ENCODE measurements around the gene TBCD.

TBCD gene

GRCh38 chr17:82751571-82752370 lies at the start of gene TBCD:
TBCD (plus strand) TSS chr17:82752065; CDS start chr17:82752194, 129 bp downstream.
- Histone ChIP-seq H3K36me3 (ENCODE audit: insufficient read depth, low read length) (peaks cover 10% of the 10 kb centered on the region), H2AFZ (ENCODE audit: low read depth, low read length) (peak within 1 kb of the TSS; percentile 88), H3K4me1 (ENCODE audit: insufficient read depth, low read length) (peaks cover 13% of the 10 kb centered on the region), H3K27me3 (ENCODE audit: insufficient read depth, low read length) (no peaks in the 10 kb centered on the region), H3K4me3 (ENCODE audit: low read length) (peak within 1 kb of the TSS; percentile 58), H3K9me3 (ENCODE audit: low read length) (peaks cover 10% of the 10 kb centered on the region)

- H3K9me3 ChIP-seq (ENCODE audit: low read length) = no peaks in the 10 kb centered on the region
- peaks cover 6% of the 10 kb centered on the region for H3K4me1 ChIP-seq (ENCODE audit: insufficient read depth, low read length)
- H3K36me3 ChIP-seq (ENCODE audit: insufficient read depth, low read length) = no peaks in the 10 kb centered on the region
- no peak overlapping the region for H3K4me3 ChIP-seq (ENCODE audit: low read length)
- no peaks in the 10 kb centered on the region for H3K27me3 ChIP-seq (ENCODE audit: insufficient read depth, low read length)
- no peak overlapping the region for H2AFZ ChIP-seq (ENCODE audit: low read depth, low read length)
Measured at GRCh38 chr17:82702231-82702927, 49.5 kb upstream of the TBCD start.

GRCh38 chr17:82703036-82703745 lies 48.7 kb upstream of the TBCD start:
- Histone ChIP-seq H2AFZ (ENCODE audit: low read depth, low read length) (no peak overlapping the region), H3K4me1 (ENCODE audit: insufficient read depth, low read length) (peaks cover 6% of the 10 kb centered on the region), H3K36me3 (ENCODE audit: insufficient read depth, low read length) (no peaks in the 10 kb centered on the region), H3K4me3 (ENCODE audit: low read length) (no peak overlapping the region), H3K9me3 (ENCODE audit: low read length) (no peaks in the 10 kb centered on the region), H3K27me3 (ENCODE audit: insufficient read depth, low read length) (no peaks in the 10 kb centered on the region)

GRCh38 chr17:82703935-82704865 lies 47.7 kb upstream of the TBCD start:
- Histone ChIP-seq H3K4me1 (ENCODE audit: insufficient read depth, low read length) (peaks cover 5% of the 10 kb centered on the region), H3K27me3 (ENCODE audit: insufficient read depth, low read length) (no peaks in the 10 kb centered on the region), H3K9me3 (ENCODE audit: low read length) (no peaks in the 10 kb centered on the region), H3K4me3 (ENCODE audit: low read length) (no peak overlapping the region), H2AFZ (ENCODE audit: low read depth, low read length) (no peak overlapping the region), H3K36me3 (ENCODE audit: insufficient read depth, low read length) (no peaks in the 10 kb centered on the region)

GRCh38 chr17:82704886-82705285 lies 47.0 kb upstream of the TBCD start:
- H2AFZ ChIP-seq (ENCODE audit: low read depth, low read length) = no peak overlapping the region
- H3K27me3 ChIP-seq (ENCODE audit: insufficient read depth, low read length) = no peaks in the 10 kb centered on the region
- H3K4me3 ChIP-seq (ENCODE audit: low read length) = no peak overlapping the region
- peaks cover 3% of the 10 kb centered on the region for H3K4me1 ChIP-seq (ENCODE audit: insufficient read depth, low read length)
- H3K9me3 ChIP-seq (ENCODE audit: low read length) = no peaks in the 10 kb centered on the region
- no peaks in the 10 kb centered on the region for H3K36me3 ChIP-seq (ENCODE audit: insufficient read depth, low read length)

GRCh38 chr17:82705756-82706155 lies 46.1 kb upstream of the TBCD start:
- Histone ChIP-seq H2AFZ (ENCODE audit: low read depth, low read length) (no peak overlapping the region), H3K4me3 (ENCODE audit: low read length) (no peak overlapping the region)

GRCh38 chr17:82709024-82709675 lies 42.7 kb upstream of the TBCD start:
- Histone ChIP-seq H2AFZ (ENCODE audit: low read depth, low read length) (no peak overlapping the region), H3K4me1 (ENCODE audit: insufficient read depth, low read length) (peaks cover 3% of the 10 kb centered on the region), H3K9me3 (ENCODE audit: low read length) (no peaks in the 10 kb centered on the region), H3K4me3 (ENCODE audit: low read length) (no peak overlapping the region), H3K27me3 (ENCODE audit: insufficient read depth, low read length) (no peaks in the 10 kb centered on the region), H3K36me3 (ENCODE audit: insufficient read depth, low read length) (no peaks in the 10 kb centered on the region)

More at GRCh38 chr17:82705756-82706155, 46.1 kb upstream of the TBCD start:
- Histone ChIP-seq H3K27me3 (ENCODE audit: insufficient read depth, low read length) (no peaks in the 10 kb centered on the region), H3K9me3 (ENCODE audit: low read length) (no peaks in the 10 kb centered on the region), H3K36me3 (ENCODE audit: insufficient read depth, low read length) (no peaks in the 10 kb centered on the region), H3K4me1 (ENCODE audit: insufficient read depth, low read length) (peaks cover 3% of the 10 kb centered on the region)

GRCh38 chr17:82709676-82710498 lies 42.0 kb upstream of the TBCD start:
- H2AFZ ChIP-seq (ENCODE audit: low read depth, low read length) = no peak overlapping the region
- no peaks in the 10 kb centered on the region for H3K9me3 ChIP-seq (ENCODE audit: low read length)
- peaks cover 3% of the 10 kb centered on the region for H3K4me1 ChIP-seq (ENCODE audit: insufficient read depth, low read length)
- H3K36me3 ChIP-seq (ENCODE audit: insufficient read depth, low read length) = no peaks in the 10 kb centered on the region
- H3K27me3 ChIP-seq (ENCODE audit: insufficient read depth, low read length) = no peaks in the 10 kb centered on the region
- no peak overlapping the region for H3K4me3 ChIP-seq (ENCODE audit: low read length)

GRCh38 chr17:82710499-82711232 lies 41.2 kb upstream of the TBCD start:
- H2AFZ ChIP-seq (ENCODE audit: low read depth, low read length) = no peak overlapping the region
- no peak overlapping the region for H3K4me3 ChIP-seq (ENCODE audit: low read length)
- no peaks in the 10 kb centered on the region for H3K27me3 ChIP-seq (ENCODE audit: insufficient read depth, low read length)
- H3K4me1 ChIP-seq (ENCODE audit: insufficient read depth, low read length) = peaks cover 3% of the 10 kb centered on the region
- H3K36me3 ChIP-seq (ENCODE audit: insufficient read depth, low read length) = no peaks in the 10 kb centered on the region
- H3K9me3 ChIP-seq (ENCODE audit: low read length) = no peaks in the 10 kb centered on the region

GRCh38 chr17:82713071-82713723 lies 38.7 kb upstream of the TBCD start:
- H3K9me3 ChIP-seq (ENCODE audit: low read length) = no peaks in the 10 kb centered on the region
- H3K4me3 ChIP-seq (ENCODE audit: low read length) = no peak overlapping the region
- no peak overlapping the region for H2AFZ ChIP-seq (ENCODE audit: low read depth, low read length)
- peaks cover 7% of the 10 kb centered on the region for H3K4me1 ChIP-seq (ENCODE audit: insufficient read depth, low read length)
- peaks cover under 1% of the 10 kb centered on the region for H3K36me3 ChIP-seq (ENCODE audit: insufficient read depth, low read length)
- H3K27me3 ChIP-seq (ENCODE audit: insufficient read depth, low read length) = no peaks in the 10 kb centered on the region

All from neuron (in vitro differentiated cells).